Epithelial cell of esophagus (primary cell): ENCODE data around the gene SCG3.
A peak's percentile ranks its signal among the peaks of the same experiment; 100 is the strongest.

Experiments
- DNase-seq: peaks from one replicate; pipeline ENCODE4 v3.0.0; 2010; ENCODE audit warnings: low read depth
- H3K4me3 ChIP-seq: 2 replicates; pipeline ENCODE4 v1.5.1; 2011; ENCODE audit warnings: mild to moderate bottlenecking, low read length, control low read depth
- TF ChIP-seq, protein P1 (sequence below): IDR thresholded peaks from 2 replicates; pipeline ENCODE4 v1.5.1; 2011; ENCODE audit warnings: low read depth, mild to moderate bottlenecking, low read length, control low read depth, inconsistent platforms; ENCODE audit not compliant: insufficient read depth; ENCODE audit errors: missing control alignments

SCG3 gene

DNA sequence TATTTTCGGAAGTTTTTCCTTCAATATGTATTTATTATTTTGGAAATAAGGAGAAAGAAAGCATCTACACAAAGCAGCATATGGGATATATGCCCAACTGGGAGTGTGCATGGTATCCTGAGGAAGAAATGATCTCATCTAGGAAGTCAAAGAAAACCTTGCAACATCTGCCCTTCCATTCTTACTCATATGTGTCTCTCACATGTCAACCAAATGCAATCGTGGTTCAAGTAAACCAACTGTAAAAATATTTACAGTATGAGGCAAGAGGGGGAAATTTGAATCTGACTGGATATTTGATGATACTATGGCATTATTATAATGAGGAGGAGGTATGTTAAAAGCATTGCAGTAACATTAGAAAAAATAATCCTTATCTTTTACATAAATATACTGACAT lies 3.2 kb upstream of the SCG3 start:
- peak; percentile 72 for DNase-seq
- H3K4me3 ChIP-seq: no peak overlapping the region
- TF ChIP-seq, protein P1, sequence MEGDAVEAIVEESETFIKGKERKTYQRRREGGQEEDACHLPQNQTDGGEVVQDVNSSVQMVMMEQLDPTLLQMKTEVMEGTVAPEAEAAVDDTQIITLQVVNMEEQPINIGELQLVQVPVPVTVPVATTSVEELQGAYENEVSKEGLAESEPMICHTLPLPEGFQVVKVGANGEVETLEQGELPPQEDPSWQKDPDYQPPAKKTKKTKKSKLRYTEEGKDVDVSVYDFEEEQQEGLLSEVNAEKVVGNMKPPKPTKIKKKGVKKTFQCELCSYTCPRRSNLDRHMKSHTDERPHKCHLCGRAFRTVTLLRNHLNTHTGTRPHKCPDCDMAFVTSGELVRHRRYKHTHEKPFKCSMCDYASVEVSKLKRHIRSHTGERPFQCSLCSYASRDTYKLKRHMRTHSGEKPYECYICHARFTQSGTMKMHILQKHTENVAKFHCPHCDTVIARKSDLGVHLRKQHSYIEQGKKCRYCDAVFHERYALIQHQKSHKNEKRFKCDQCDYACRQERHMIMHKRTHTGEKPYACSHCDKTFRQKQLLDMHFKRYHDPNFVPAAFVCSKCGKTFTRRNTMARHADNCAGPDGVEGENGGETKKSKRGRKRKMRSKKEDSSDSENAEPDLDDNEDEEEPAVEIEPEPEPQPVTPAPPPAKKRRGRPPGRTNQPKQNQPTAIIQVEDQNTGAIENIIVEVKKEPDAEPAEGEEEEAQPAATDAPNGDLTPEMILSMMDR: no peak

DNA sequence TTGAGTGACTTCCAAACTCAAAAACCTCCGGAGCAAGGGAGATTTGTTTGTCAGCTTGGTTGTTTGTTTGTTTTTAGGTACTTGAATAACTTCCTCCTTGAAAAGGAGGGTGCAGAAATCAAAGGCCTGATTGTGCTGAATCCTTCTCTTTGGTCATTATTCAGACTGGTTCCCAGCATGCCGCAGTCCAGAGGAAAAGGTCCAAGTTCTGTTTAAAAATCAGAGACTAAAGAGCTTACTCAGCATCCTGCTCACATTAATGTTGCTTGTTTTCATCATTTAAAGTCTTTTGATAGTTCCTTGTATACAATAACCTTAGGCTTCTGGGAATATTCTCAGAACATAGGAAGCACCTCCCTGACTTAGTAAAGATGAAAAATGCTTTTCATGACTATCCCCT lies 982 bp upstream of the SCG3 start:
- no peak overlapping the region for H3K4me3 ChIP-seq
- TF ChIP-seq, protein P1: no peak
- DNase-seq: no peak

DNA sequence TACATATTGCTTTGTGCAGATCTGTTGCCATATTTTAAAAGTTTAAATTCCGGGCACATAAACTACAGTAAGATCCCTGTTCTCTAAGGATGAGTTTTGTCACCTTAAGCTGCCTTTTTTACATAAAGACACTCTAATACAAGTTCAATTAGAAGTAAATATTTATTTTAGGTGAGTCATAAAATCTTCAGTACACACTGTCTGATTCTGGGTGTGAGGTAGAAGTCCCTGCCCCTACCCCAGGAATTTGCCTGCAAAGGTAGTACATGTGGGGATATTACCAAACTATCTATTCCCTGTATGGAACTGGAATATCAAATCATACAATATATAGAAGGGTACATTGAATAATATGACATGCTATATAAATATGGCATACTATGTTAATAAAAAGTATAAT lies 6.3 kb downstream of the SCG3 start:
- peak; percentile 17 for DNase-seq
- no peak overlapping the region for H3K4me3 ChIP-seq
- TF ChIP-seq, protein P1: no peak

DNA sequence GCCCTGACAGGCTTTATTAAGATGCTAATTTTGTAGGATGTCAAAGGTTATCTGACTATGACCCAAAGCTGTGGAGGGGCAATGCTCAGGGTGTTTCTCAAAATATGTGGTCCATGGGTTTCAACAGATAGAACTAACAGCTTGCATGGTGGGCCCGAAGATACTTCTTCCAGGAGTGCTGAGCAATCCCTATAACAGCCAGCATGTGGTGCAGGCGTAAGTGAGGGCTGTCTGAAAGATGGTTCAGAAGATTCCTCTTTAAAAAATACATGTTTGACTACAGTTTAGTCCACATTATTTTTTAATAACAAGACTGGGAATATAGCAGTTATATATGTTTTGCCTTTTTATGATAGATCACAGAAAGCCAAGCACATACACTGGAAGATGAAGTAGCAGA lies 7.6 kb downstream of the SCG3 start:
- TF ChIP-seq, protein P1: peak; percentile 26
- H3K4me3 ChIP-seq: no peak overlapping the region
- DNase-seq: no peak

DNA sequence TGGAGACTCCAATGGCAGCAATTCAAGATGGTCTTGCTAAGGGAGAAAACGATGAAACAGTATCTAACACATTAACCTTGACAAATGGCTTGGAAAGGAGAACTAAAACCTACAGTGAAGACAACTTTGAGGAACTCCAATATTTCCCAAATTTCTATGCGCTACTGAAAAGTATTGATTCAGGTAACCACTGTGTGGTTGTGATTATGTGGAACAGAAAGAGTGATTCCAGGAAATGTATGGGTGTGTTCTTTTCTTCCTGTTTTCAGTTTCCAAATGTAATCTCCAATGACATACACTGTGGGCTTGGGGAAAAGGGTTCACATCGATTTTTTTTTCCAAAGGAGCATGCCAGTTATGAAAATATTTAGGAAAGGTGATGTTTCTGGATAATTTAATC lies 10.9 kb downstream of the SCG3 start:
- DNase-seq: no peak
- no peak overlapping the region for H3K4me3 ChIP-seq
- TF ChIP-seq, protein P1: no peak

DNA sequence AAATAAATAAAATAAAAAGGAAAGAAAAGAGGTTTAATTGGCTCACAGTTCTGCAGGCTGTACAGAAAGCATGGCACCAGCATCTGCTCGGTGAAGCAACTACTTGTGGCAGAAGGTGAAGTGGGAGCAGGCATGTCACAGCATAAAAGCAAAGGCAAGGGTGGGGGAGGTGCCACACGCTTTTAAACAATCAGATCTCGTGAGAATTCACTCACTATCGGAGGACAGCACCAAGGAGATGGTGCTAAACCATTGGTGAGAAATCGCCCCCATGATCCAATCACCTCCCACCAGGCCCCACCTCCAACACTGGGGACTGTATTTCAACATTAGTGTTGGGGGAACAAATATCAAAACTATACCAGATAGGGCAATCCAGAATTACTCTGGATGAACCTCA lies 15.3 kb downstream of the SCG3 start:
- no peak for DNase-seq
- no peak overlapping the region for H3K4me3 ChIP-seq
- TF ChIP-seq, protein P1: no peak

DNA sequence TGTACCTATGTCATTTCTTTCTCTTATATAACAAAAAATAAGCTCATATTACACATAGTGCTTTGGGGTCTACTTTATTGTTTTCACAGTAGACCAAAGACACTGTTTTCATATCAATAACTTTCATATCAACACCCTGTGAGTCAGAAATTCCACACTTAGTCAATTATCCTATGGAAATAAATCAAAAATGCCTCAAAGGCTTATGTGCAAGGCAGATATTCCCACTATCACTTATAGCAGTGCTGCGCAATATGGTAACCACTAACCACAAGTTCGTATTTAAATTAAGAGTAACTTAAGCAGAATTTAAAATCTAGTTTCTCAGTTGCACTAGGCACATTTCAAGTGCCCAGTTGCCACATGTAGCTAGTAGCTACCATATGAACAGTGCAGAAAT lies 15.9 kb downstream of the SCG3 start:
- no peak overlapping the region for H3K4me3 ChIP-seq
- no peak for DNase-seq
- TF ChIP-seq, protein P1: no peak
